Right ventricle myocardium superior (tissue), 1 donor: ENCODE results near the gene CBLC. TPM values are rescaled to one million over a fixed set of nuclear protein-coding genes. Genes with fewer than 3 reads are reported as not detected.

Experiments
- ATAC-seq: fragments of 200-7000 bp; cut with Tn5 transposase; one replicate; pipeline ENCODE4 v1.9.1; 2020; ENCODE audit warnings: mild to moderate bottlenecking; ENCODE audit not compliant: poor library complexity
- DNase-seq: peaks from one replicate; pipeline ENCODE4 v3.0.0-alpha.2; 2020
- intact Hi-C: fragments of 100-400 bp; cut with DNase I; formaldehyde crosslinking; loops from one replicate; pipeline ENCODE4 v1.11.2; 2022
- total RNA-seq: library from RNA; stranded (reverse); fragmentation: NEBNext Ultra II Directional; extraction: Animal tissue kit (Norgen Biotek cat#: 25700); gene quantifications from one replicate; pipeline ENCODE4 v1.2.1, GENCODE V29; 2021
- donor health status: DM: no; HTN: yes; CAD: no; lungs with severe emphysema.

The CBLC gene
- total RNA-seq, 1 donor from 2014 or later = not detected

GRCh38 chr19:44745341-44745831 lies 32.3 kb upstream of the CBLC start:
- DNase-seq (peak; percentile 89), ATAC-seq (peak; percentile 3)
- intact Hi-C loops = no loop called here

GRCh38 chr19:44745887-44746600 lies 31.6 kb upstream of the CBLC start:
- ATAC-seq = no peak
- DNase-seq = no peak
- intact Hi-C loops = no loop called here

- intact Hi-C loops = no loop called here
- ATAC-seq = no peak
- DNase-seq = no peak
Measured at GRCh38 chr19:44746616-44746945, 31.1 kb upstream of the CBLC start.

- DNase-seq = peak; percentile 96
- intact Hi-C loops = no loop called here
- peak; percentile 92 for ATAC-seq
Measured at GRCh38 chr19:44746946-44747738, 30.5 kb upstream of the CBLC start.

- DNase-seq = peak; percentile 87
- intact Hi-C loops = no loop called here
- ATAC-seq = peak; percentile 40
Measured at GRCh38 chr19:44747739-44748425, 29.8 kb upstream of the CBLC start.

DNA sequence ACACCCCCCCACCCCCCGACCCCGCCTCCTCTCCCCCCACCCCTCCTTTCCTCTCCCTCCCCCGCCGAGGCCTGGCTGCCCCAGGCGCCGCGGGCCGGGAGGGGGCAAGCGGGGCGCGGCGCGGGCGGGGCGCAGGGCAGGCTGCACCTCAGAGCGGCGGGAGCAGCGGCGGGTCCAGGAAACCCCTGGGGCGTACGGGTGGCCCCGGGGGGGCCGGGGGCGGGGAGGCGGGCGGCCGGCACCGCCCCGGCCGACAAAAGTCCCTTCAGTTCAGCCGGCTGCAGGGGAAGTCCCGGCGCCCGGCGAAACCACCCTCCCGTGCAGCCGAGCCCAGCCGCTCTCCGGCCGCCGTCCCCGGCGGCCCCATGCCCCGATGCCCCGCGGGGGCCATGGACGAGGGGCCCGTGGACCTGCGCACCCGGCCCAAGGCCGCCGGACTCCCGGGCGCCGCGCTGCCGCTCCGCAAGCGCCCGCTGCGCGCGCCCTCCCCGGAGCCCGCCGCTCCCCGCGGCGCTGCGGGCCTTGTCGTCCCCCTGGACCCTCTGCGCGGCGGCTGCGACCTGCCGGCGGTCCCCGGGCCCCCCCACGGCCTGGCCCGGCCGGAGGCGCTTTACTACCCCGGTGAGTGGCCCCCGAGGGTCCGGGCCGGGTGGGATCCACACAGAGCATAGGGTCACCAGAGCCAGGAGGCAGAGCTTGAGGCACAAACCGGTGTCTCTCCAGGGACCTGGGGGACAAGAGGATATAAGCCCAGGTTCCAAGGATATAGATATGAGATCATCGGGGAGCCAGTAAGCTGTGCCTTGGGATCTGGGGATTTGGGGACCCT lies 29.1 kb upstream of the CBLC start, which contains the start of gene BCL3:
Gene BCL3, plus strand, starts transcription at position 283 of the 829 bp plus-strand sequence. Its CDS starts 83 bp downstream, at position 366.
- intact Hi-C loops = no loop called here
- ATAC-seq (peak; percentile 48), DNase-seq (peak; percentile 87)

GRCh38 chr19:44749292-44749691 lies 28.4 kb upstream of the CBLC start:
- intact Hi-C loops = no loop called here
- DNase-seq (peak; percentile 13), ATAC-seq (no peak)

- intact Hi-C loops = no loop called here
- ATAC-seq = no peak
- DNase-seq = no peak
Measured at GRCh38 chr19:44749994-44750393, 27.7 kb upstream of the CBLC start.

DNA sequence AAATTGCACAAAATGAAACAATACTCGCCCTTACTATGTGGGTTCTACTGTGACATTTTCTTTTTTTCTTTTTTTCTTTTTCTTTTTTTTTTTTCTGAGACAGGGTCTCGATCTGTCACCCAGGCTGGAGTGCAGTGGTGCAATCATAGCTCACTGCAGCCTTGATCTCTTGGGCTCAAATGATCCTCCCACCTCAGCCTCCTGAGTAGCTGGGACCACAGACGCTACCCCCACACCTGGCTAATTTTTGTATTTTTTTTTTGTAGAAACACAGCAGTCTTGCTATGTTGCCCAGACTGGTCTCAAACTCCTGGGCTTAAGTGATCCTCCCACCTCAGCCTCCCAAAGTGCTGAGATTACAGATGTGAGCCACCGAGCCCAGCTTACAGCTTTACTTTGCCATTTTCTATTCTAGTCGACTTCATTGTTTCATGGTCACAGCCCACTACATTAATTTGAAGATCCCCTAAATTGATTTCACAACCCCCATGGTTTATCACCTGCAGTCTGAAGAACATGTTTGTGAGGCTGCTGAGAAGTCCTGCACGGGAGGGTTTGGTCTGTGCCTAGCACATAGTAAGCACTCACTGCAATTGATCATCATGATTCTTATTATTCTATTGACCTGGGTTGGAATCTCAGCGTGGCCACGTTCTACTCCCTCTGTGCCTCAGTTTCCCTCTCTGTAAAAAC lies 25.4 kb upstream of the CBLC start:
- DNase-seq (no peak), ATAC-seq (no peak)
- intact Hi-C loops = no loop called here

GRCh38 chr19:44752816-44753625 lies 24.7 kb upstream of the CBLC start:
- peak; percentile 56 for ATAC-seq
- intact Hi-C loops = no loop called here
- DNase-seq = peak; percentile 94

DNA sequence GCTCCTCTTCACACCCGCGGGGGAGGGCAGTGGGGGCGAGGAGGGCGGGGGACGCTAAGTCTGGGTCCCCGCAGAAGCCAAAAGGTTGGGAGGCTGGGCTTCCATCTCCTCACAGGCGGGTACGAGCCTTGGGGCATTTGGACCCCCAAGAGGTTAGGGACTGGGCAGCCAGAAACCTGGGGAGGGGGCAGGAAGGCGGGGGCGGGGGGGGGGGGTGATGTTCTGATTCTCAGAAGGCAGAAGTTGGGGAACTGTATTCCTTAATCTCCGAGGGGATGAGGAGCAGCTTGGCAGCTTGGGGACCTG lies 24.1 kb upstream of the CBLC start:
- intact Hi-C loops = no loop called here
- DNase-seq (no peak), ATAC-seq (no peak)

DNA sequence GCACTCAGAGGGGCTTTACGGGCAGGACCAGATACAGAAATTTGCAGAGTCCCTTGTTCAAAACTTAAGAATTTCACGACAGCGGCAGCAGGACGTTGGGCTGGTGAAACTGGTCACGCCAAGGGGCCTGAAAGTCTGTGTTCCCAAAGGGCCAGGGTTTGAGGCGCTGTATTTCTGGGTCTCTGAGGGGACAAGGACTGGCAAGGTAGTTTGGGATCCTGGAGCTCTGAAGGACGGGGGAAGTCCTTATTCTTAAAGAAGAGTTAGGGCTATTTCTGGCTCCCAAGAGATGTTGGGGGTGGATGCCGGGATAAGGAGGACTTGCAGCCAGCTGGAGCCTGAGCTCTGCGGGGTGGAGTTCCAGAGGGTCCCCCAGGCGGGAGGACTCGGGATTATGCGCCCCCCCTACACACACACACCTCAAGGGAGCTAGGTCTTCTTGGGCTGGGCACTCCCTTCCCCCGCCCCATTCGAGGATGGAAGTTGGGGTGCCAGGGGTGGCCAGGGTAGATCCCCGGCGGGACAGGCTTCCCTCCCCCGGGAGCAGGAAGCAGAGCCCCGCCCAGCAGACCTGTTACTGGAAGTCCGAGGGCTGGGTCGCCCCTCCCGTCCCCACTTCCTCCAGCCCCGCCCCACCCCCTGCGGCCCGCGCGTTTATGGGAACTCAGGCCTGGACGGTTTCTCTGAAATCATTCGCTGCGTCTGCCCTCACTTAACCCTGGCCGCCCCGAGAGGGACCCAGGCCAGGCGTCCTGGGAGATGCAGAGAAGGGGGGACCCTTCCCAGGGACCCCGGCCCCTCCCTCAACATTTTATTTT lies 23.5 kb upstream of the CBLC start:
- ATAC-seq = peak; percentile 74
- peak; percentile 98 for DNase-seq
- intact Hi-C loops = no loop called here

- intact Hi-C loops = no loop called here
- DNase-seq (no peak), ATAC-seq (no peak)
Measured at GRCh38 chr19:44754750-44755080, 23.0 kb upstream of the CBLC start.

GRCh38 chr19:44755219-44755618 lies 22.5 kb upstream of the CBLC start:
- intact Hi-C loops = no loop called here
- no peak for DNase-seq
- no peak for ATAC-seq

DNA sequence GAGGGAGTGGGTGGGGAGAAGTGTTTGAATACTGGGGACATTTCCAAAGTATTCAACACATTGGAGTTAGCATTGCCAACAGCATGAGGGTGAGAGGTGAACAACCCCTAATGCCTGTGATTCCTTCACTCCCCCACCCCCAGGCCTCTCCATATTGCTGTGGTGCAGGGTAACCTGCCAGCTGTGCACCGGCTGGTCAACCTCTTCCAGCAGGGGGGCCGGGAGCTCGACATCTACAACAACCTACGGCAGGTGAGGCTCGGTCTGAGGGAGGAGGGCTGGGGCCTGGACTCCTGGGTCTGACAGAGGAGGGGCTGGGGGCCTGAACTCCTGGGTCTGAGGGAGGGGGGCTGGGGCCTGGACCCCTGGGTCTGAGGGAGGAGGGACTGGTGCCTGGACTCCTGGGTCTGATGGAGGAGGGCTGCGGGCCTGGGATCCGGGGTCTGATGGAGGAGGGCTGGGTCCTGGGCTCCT lies 21.6 kb upstream of the CBLC start:
- intact Hi-C loops = no loop called here
- DNase-seq (no peak), ATAC-seq (no peak)

GRCh38 chr19:44757057-44757734 lies 20.5 kb upstream of the CBLC start:
- DNase-seq = peak; percentile 84
- peak; percentile 55 for ATAC-seq
- intact Hi-C loops = no loop called here
